ENCODE results near the gene TFPT. TPM values are rescaled to one million over a fixed set of nuclear protein-coding genes. Genes with fewer than 3 reads are reported as not detected.

Gene TFPT
- total and polyA plus RNA-seq, 2 donors (not counting 3 experiments of a cell fraction or from before 2014, with no cell fraction given) = 28.3 to 32.1 TPM

GRCh38 chr19:54141356-54141755, 25.9 kb upstream of the TFPT start:
- Histone ChIP-seq H4K20me1 (replicated peaks; ENCODE audit: control insufficient read depth, extremely low read depth, insufficient read depth, low read length) (no peaks in the 10 kb centered on the region), H3K9ac (replicated peaks; ENCODE audit: extremely low read depth, insufficient read depth, low read length) (no peak overlapping the region), H3K9me3 (replicated peaks; ENCODE audit: control insufficient read depth, insufficient read depth, low read length) (no peaks in the 10 kb centered on the region), H3K27me3 (ENCODE audit: control insufficient read depth in 2 of 2, insufficient read depth in 2 of 2, low read length in 2 of 2) (no peaks in the 10 kb centered on the region), H3K27ac (ENCODE audit: insufficient read depth, low read depth, low read length) (no peak overlapping the region), H3K4me1 (ENCODE audit: control insufficient read depth, extremely low read depth, insufficient read depth, low read length) (peaks cover 11% of the 10 kb centered on the region), H3K36me3 (ENCODE audit: control insufficient read depth in 2 of 2, extremely low read depth in 1 of 2, insufficient read depth in 2 of 2, low read length in 2 of 2) (peaks cover 25 to 37% of the 10 kb centered on the region in 2 experiments), H3K9me1 (replicated peaks; ENCODE audit: control insufficient read depth, extremely low read depth, insufficient read depth, low read length) (no peaks in the 10 kb centered on the region), H3K4me3 (replicated peaks in 1 of 3; ENCODE audit: insufficient read depth in 1 of 3, low read depth in 1 of 3, low read length in 3 of 3) (no peak overlapping the region), H2AFZ (ENCODE audit: low read depth, low read length) (no peak overlapping the region), H3K4me2 (ENCODE audit: insufficient read depth, low read length) (no peak overlapping the region), H3K79me2 (ENCODE audit: control insufficient read depth, insufficient read depth, low read length) (peaks cover 49% of the 10 kb centered on the region)
- no peak for DNase-seq (ENCODE audit: low read depth, low spot score)
- intact Hi-C loops (cut with micrococcal nuclease) (no loop called here), dilution Hi-C loops (cut with MboI; ENCODE audit: extremely low pct_ligation_motif_present, low sequenced_read_pairs) (no loop called here)
- no peak for TF ChIP-seq MYC (IDR thresholded peaks at IDR 0.05; ENCODE audit: low read depth, low read length)
- no peak for TF ChIP-seq POLR2AphosphoS5 (IDR thresholded peaks at IDR 0.05; ENCODE audit: insufficient read depth, low read depth, low read length)
- TF ChIP-seq POLR2A (IDR thresholded peaks at IDR 0.05; ENCODE audit: low read depth, low read length) = no peak
- TF ChIP-seq, protein P1, sequence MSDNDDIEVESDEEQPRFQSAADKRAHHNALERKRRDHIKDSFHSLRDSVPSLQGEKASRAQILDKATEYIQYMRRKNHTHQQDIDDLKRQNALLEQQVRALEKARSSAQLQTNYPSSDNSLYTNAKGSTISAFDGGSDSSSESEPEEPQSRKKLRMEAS (IDR thresholded peaks at IDR 0.05; ENCODE audit: insufficient read depth, insufficient read length) = no peak
- TF ChIP-seq, protein P2, sequence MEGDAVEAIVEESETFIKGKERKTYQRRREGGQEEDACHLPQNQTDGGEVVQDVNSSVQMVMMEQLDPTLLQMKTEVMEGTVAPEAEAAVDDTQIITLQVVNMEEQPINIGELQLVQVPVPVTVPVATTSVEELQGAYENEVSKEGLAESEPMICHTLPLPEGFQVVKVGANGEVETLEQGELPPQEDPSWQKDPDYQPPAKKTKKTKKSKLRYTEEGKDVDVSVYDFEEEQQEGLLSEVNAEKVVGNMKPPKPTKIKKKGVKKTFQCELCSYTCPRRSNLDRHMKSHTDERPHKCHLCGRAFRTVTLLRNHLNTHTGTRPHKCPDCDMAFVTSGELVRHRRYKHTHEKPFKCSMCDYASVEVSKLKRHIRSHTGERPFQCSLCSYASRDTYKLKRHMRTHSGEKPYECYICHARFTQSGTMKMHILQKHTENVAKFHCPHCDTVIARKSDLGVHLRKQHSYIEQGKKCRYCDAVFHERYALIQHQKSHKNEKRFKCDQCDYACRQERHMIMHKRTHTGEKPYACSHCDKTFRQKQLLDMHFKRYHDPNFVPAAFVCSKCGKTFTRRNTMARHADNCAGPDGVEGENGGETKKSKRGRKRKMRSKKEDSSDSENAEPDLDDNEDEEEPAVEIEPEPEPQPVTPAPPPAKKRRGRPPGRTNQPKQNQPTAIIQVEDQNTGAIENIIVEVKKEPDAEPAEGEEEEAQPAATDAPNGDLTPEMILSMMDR (IDR thresholded peaks at IDR 0.05; ENCODE audit: extremely low read depth in 1 of 2, insufficient read depth in 1 of 2, low read depth in 1 of 2, low read length in 2 of 2) = no peak
- no peak for TF ChIP-seq GATA2 (IDR thresholded peaks at IDR 0.05; ENCODE audit: insufficient read depth, insufficient read length, low read depth, low read length)
- TF ChIP-seq FOS (IDR thresholded peaks at IDR 0.05; ENCODE audit: borderline replicate concordance, insufficient read depth, low read length) = no peak
- no peak for TF ChIP-seq EZH2 (IDR thresholded peaks at IDR 0.05; ENCODE audit: borderline replicate concordance, low read depth, low read length, severe bottlenecking)
- ChIA-PET POLR2A (no interaction called here), CTCF (no interaction called here)
- FAIRE-seq = no peak
- no TSS peak for BruUV-seq (replicated peaks)

Data from endothelial cell of umbilical vein (primary cell).